IMR-90 (cell line): ENCODE measurements around the gene CYP26B1. TPM values are rescaled to one million over a fixed set of nuclear protein-coding genes. Genes with fewer than 3 reads are reported as not detected.

Experiments
- ATAC-seq: fragments of 200-7000 bp; cut with Tn5 transposase; 2 replicates; pipeline ENCODE4 v1.9.1; 2020; ENCODE audit warnings: low read depth, mild to moderate bottlenecking, moderate library complexity
- BruUV-seq: library from RNA; stranded (reverse); fragments of 400-500 nt; replicated peaks from 2 replicates; lab custom pipeline; 2021; lab: Mats Ljungman, UMichigan
- CTCF ChIA-PET: fragments of 300-600 bp; formaldehyde crosslinking; extraction: SDS; loops from one replicate; lab custom pipeline; 2021; ENCODE audit warnings: antibody characterized with exemption; lab: Yijun Ruan, JAX
- POLR2A ChIA-PET: fragments of 300-600 bp; sonication (Branson Sonifier 250); formaldehyde crosslinking; loops from one replicate; lab custom pipeline; 2022; ENCODE audit warnings: antibody characterized with exemption; ENCODE audit not compliant: unreplicated experiment; lab: Charles Lee
- DNase-seq: peaks from one replicate; pipeline ENCODE4 v3.0.0; 2013
- H2AFZ ChIP-seq: replicated peaks from 2 replicates; pipeline ENCODE3; 2013; ENCODE audit warnings: low read length, mild to moderate bottlenecking; ENCODE audit not compliant: poor library complexity
- H2AK5ac ChIP-seq: 2 replicates; pipeline ENCODE4 v1.6.1; 2013; ENCODE audit warnings: low read depth, low read length, inconsistent platforms
- H2AK9ac ChIP-seq: replicated peaks from 2 replicates; pipeline ENCODE3; 2013; ENCODE audit warnings: mild to moderate bottlenecking, low read depth, low read length, moderate library complexity; ENCODE audit not compliant: poor library complexity
- H2BK120ac ChIP-seq: 2 replicates; pipeline ENCODE4 v1.6.1; 2013; ENCODE audit warnings: low read depth, low read length, inconsistent platforms
- H2BK15ac ChIP-seq: 3 replicates; pipeline ENCODE4 v1.6.1; 2013; ENCODE audit warnings: low read depth, low read length, inconsistent platforms
- H2BK20ac ChIP-seq: 2 replicates; pipeline ENCODE4 v1.6.1; 2013; ENCODE audit warnings: low read depth, mild to moderate bottlenecking, inconsistent platforms, low read length, moderate library complexity
- H2BK5ac ChIP-seq: 2 replicates; pipeline ENCODE4 v1.6.1; 2013; ENCODE audit warnings: mild to moderate bottlenecking, low read depth, low read length, inconsistent platforms; ENCODE audit not compliant: poor library complexity, severe bottlenecking
- H3K14ac ChIP-seq: replicated peaks from 2 replicates; pipeline ENCODE4 v1.6.1; 2013; ENCODE audit warnings: low read depth, low read length, inconsistent platforms
- H3K18ac ChIP-seq: 2 replicates; pipeline ENCODE4 v1.6.1; 2013; ENCODE audit warnings: low read depth, low read length, control low read depth
- H3K23ac ChIP-seq: 2 replicates; pipeline ENCODE4 v1.6.1; 2013; ENCODE audit warnings: low read depth, low read length, inconsistent platforms
- H3K27ac ChIP-seq: 2 replicates; pipeline ENCODE4 v1.5.1; 2013; ENCODE audit warnings: mild to moderate bottlenecking, control low read depth, low read length; ENCODE audit not compliant: insufficient read depth
- H3K27me3 ChIP-seq: 2 replicates; pipeline ENCODE4 v1.6.1; 2013; ENCODE audit warnings: low read length; ENCODE audit not compliant: control insufficient read depth, insufficient read depth
- H3K36me3 ChIP-seq: 2 replicates; pipeline ENCODE4 v1.6.1; 2013; ENCODE audit warnings: low read length, mixed read lengths; ENCODE audit not compliant: control insufficient read depth, insufficient read depth
- H3K4ac ChIP-seq: 2 replicates; pipeline ENCODE4 v1.6.1; 2013; ENCODE audit warnings: low read depth, low read length, inconsistent platforms
- H3K4me1 ChIP-seq: 2 replicates; pipeline ENCODE4 v1.6.1; 2013; ENCODE audit warnings: low read length, mixed read lengths; ENCODE audit not compliant: control insufficient read depth, insufficient read depth
- H3K4me2 ChIP-seq: 2 replicates; pipeline ENCODE4 v1.6.1; 2013; ENCODE audit warnings: low read depth, mild to moderate bottlenecking, control low read depth, low read length, moderate library complexity
- H3K4me3 ChIP-seq: 2 replicates; pipeline ENCODE4 v1.5.1; 2013; ENCODE audit warnings: low read depth, mild to moderate bottlenecking, control low read depth, low read length, moderate library complexity; ENCODE audit not compliant: insufficient read depth
- H3K56ac ChIP-seq: 2 replicates; pipeline ENCODE4 v1.6.1; 2013; ENCODE audit warnings: low read length, inconsistent platforms; ENCODE audit not compliant: insufficient read depth; ENCODE audit errors: extremely low read depth
- H3K79me1 ChIP-seq, 2 experiments: 2 replicates each; pipeline ENCODE4 v1.6.1; 2013; ENCODE audit warnings: low read length in 2 of 2, inconsistent platforms in 1 of 2, low read depth in 1 of 2
- H3K9ac ChIP-seq: 2 replicates; pipeline ENCODE4 v1.6.1; 2013; ENCODE audit warnings: low read depth, low read length, control low read depth
- H3K9me1 ChIP-seq: 2 replicates; pipeline ENCODE4 v1.6.1; 2013; ENCODE audit warnings: low read length, inconsistent platforms; ENCODE audit not compliant: insufficient read depth
- H3K9me3 ChIP-seq: 2 replicates; pipeline ENCODE4 v1.6.1; 2013; ENCODE audit warnings: low read length; ENCODE audit not compliant: control insufficient read depth, insufficient read depth
- H4K20me1 ChIP-seq: 2 replicates; pipeline ENCODE4 v1.6.1; 2013; ENCODE audit warnings: low read length, inconsistent platforms; ENCODE audit not compliant: insufficient read depth
- H4K5ac ChIP-seq: 2 replicates; pipeline ENCODE4 v1.6.1; 2013; ENCODE audit warnings: mild to moderate bottlenecking, low read depth, low read length, control low read depth
- H4K8ac ChIP-seq, 2 experiments: 2 replicates each; pipeline ENCODE4 v1.6.1; 2013; ENCODE audit warnings: low read depth in 2 of 2, low read length in 2 of 2, control low read depth in 1 of 2, inconsistent platforms in 1 of 2
- H4K91ac ChIP-seq: 2 replicates; pipeline ENCODE4 v1.6.1; 2013; ENCODE audit warnings: low read depth, low read length, inconsistent platforms; ENCODE audit not compliant: insufficient read depth
- BHLHE40 ChIP-seq: fragments of 150-350 bp; IDR thresholded peaks from 2 replicates; pipeline ENCODE4 v1.6.1; 2016; ENCODE audit warnings: mild to moderate bottlenecking, low read depth, low read length
- CEBPB ChIP-seq: IDR thresholded peaks from 2 replicates; pipeline ENCODE4 v1.6.1; 2012; ENCODE audit warnings: low read depth, low read length, improper control_type of control experiment
- CHD1 ChIP-seq: IDR thresholded peaks from 2 replicates; pipeline ENCODE4 v1.6.1; 2012; ENCODE audit warnings: low read depth, low read length, improper control_type of control experiment
- CTCF ChIP-seq: conservative IDR thresholded peaks from 2 replicates; pipeline ENCODE4 v1.5.1; 2012; ENCODE audit warnings: mild to moderate bottlenecking, low read depth, low read length, improper control_type of control experiment
- ELK1 ChIP-seq: fragments of 150-350 bp; IDR thresholded peaks from 2 replicates; pipeline ENCODE4 v1.6.1; 2016; ENCODE audit warnings: low read depth, mild to moderate bottlenecking, low read length, moderate library complexity, borderline replicate concordance
- FOS ChIP-seq: fragments of 150-350 bp; IDR thresholded peaks from 2 replicates; pipeline ENCODE4 v1.6.1; 2016; ENCODE audit warnings: low read depth, low read length
- MAFK ChIP-seq: IDR thresholded peaks from 2 replicates; pipeline ENCODE4 v1.6.1; 2012; ENCODE audit warnings: low read depth, low read length, improper control_type of control experiment
- MAZ ChIP-seq: IDR thresholded peaks from 2 replicates; pipeline ENCODE4 v1.6.1; 2012; ENCODE audit warnings: low read depth, mild to moderate bottlenecking, low read length, improper control_type of control experiment, moderate library complexity, borderline replicate concordance
- MXI1 ChIP-seq: IDR thresholded peaks from 2 replicates; pipeline ENCODE4 v1.6.1; 2012; ENCODE audit warnings: low read depth, mild to moderate bottlenecking, low read length, moderate library complexity, borderline replicate concordance
- NFE2L2 ChIP-seq: fragments of 150-350 bp; IDR thresholded peaks from 2 replicates; pipeline ENCODE4 v1.6.1; 2016; ENCODE audit warnings: low read depth, mild to moderate bottlenecking, low read length
- POLR2A ChIP-seq: IDR thresholded peaks from 2 replicates; pipeline ENCODE4 v1.6.1; 2012; ENCODE audit warnings: mild to moderate bottlenecking, low read depth, low read length
- RAD21 ChIP-seq: IDR thresholded peaks from 2 replicates; pipeline ENCODE4 v1.6.1; 2012; ENCODE audit warnings: low read length, improper control_type of control experiment
- RCOR1 ChIP-seq: IDR thresholded peaks from 2 replicates; pipeline ENCODE4 v1.6.1; 2012; ENCODE audit warnings: mild to moderate bottlenecking, low read length, improper control_type of control experiment; ENCODE audit not compliant: insufficient replicate concordance
- RFX5 ChIP-seq: IDR thresholded peaks from 2 replicates; pipeline ENCODE4 v1.8.0; 2012; ENCODE audit warnings: low read depth, mild to moderate bottlenecking, low read length, moderate library complexity
- SMC3 ChIP-seq: fragments of 150-350 bp; IDR thresholded peaks from 2 replicates; pipeline ENCODE4 v1.6.1; 2016; ENCODE audit warnings: low read depth, mild to moderate bottlenecking, antibody characterized with exemption, low read length, moderate library complexity
- USF2 ChIP-seq: fragments of 150-350 bp; IDR thresholded peaks from 2 replicates; pipeline ENCODE4 v1.6.1; 2017; ENCODE audit warnings: mild to moderate bottlenecking, antibody characterized with exemption, low read length, low read depth
- WGBS, 2 experiments: methylation state at CpG; one replicate each; pipeline versions ENCODE4 v1.1.5 to v1.1.7; 2013; ENCODE audit warnings: missing lambda C conversion rate in 2 of 2; ENCODE audit not compliant: insufficient read length in 1 of 2; ENCODE audit errors: extremely low coverage in 2 of 2; 5-methylcytosine and 5-hydroxymethylcytosine counted together
- dilution Hi-C: fragments of 300-500 bp; cut with HindIII; formaldehyde crosslinking; loops from one replicate; pipeline ENCODE4 v1.14.3; 2018; ENCODE audit warnings: low sequenced_read_pairs; ENCODE audit not compliant: unreplicated experiment
- in situ Hi-C: fragments of 300-500 bp; cut with MboI; formaldehyde crosslinking; loops from 3 replicates; pipeline ENCODE4 v1.14.3; 2019; ENCODE audit warnings: low sequenced_read_pairs, inconsistent platforms, mixed read lengths
- intact Hi-C: fragments of 100-400 bp; cut with micrococcal nuclease; formaldehyde crosslinking; loops from 2 replicates; pipeline ENCODE4 v1.10.0; 2022
- polyA plus RNA-seq, 3 experiments: library from polyadenylated mRNA; depleted of rRNA; stranded (reverse); fragments of >200 nt; gene quantifications; 2 replicates each; pipeline ENCODE4 v1.2.3, GENCODE V29; 2012; ENCODE audit warnings: low replicate concordance in 1 of 3
- total RNA-seq: library from RNA; depleted of rRNA; stranded (reverse); fragments of >200 nt; gene quantifications from 2 replicates; pipeline ENCODE4 v1.2.3, GENCODE V29; 2012

CYP26B1 gene
- total and polyA plus RNA-seq, 2 of the 4 experiments (the other 2 are of a cell fraction): 0.02 TPM; not detected in 1

- Histone ChIP-seq H3K9me1 (no peaks in the 10 kb centered on the region), H2AK5ac (no peak overlapping the region), H3K23ac (no peak overlapping the region), H3K27ac (no peak overlapping the region), H4K5ac (no peak overlapping the region), H3K4me1 (0 out of 2 replicates have a peak, but pooled peaks cover 1% of the 10 kb centered on the region), H2AFZ (no peak overlapping the region), H2BK15ac (no peak overlapping the region), H3K56ac (no peak overlapping the region), H2AK9ac (no peak overlapping the region), H3K14ac (no peak overlapping the region), H3K9me3 (no peaks in the 10 kb centered on the region), H2BK20ac (no peak overlapping the region), H3K79me1 (no peaks in the 10 kb centered on the region), H3K9ac (no peak overlapping the region), H2BK5ac (no peak overlapping the region), H3K4ac (no peak overlapping the region), H3K36me3 (no peaks in the 10 kb centered on the region), H4K20me1 (no peaks in the 10 kb centered on the region), H3K27me3 (peaks cover 26% of the 10 kb centered on the region), H3K4me2 (no peak overlapping the region), H3K4me3 (no peak overlapping the region), H3K18ac (no peak overlapping the region), H4K8ac (no peak overlapping the region), H4K91ac (no peak overlapping the region), H2BK120ac (no peak overlapping the region)
- ChIA-PET POLR2A (no interaction called here), CTCF (no interaction called here)
- no peak for ATAC-seq
- in situ Hi-C loops: no loop called here
- DNase-seq: no peak
- no TSS peak for BruUV-seq
- intact Hi-C loops: no loop called here
- no peak for TF ChIP-seq RFX5
- TF ChIP-seq NFE2L2: no peak
- no peak for TF ChIP-seq CTCF
- no peak for TF ChIP-seq CHD1
- no peak for TF ChIP-seq RCOR1
- TF ChIP-seq RAD21: no peak
- TF ChIP-seq ELK1: no peak
- no peak for TF ChIP-seq USF2
- TF ChIP-seq SMC3: no peak
- TF ChIP-seq FOS: no peak
- TF ChIP-seq MAFK: no peak
- no peak for TF ChIP-seq POLR2A
- no peak for TF ChIP-seq MAZ
- TF ChIP-seq MXI1: no peak
- no peak for TF ChIP-seq CEBPB
- no peak for TF ChIP-seq BHLHE40
- 92% methylated on average over 8 of the region's 24 CpGs; no CpG with 5 or more reads in 1 of the 2 experiments for WGBS, 2 experiments
- dilution Hi-C loops: no loop called here
These were observed 19.4 kb downstream of the CYP26B1 start for GRCh38 chr2:72128059-72128842.
